ENCODE results near the gene FKBP2. TPM values are rescaled to one million over a fixed set of nuclear protein-coding genes. Genes with fewer than 3 reads are reported as not detected.

The FKBP2 gene
- total and polyA plus RNA-seq, 2 of the 13 experiments (the other 11 are each of a cell fraction or from before 2014, with no cell fraction given), result 30.1 to 53.3 TPM

GRCh38 chr11:64251016-64251752, 10.3 kb downstream of the FKBP2 start, which contains the start of gene PLCB3 (continued):
- TF ChIP-seq RAD21 (CRISPR knock-in tag; IDR thresholded peaks at IDR 0.05) (peak; percentile 48; the same call in 1 of the 2 replicates), PREB (CRISPR knock-in tag; IDR thresholded peaks at IDR 0.05) (no peak), ATM (IDR thresholded peaks at IDR 0.05; ENCODE audit: borderline replicate concordance) (no peak), POLR2A (IDR thresholded peaks at IDR 0.05; ENCODE audit: insufficient read depth in 1 of 2, low read depth in 2 of 2, low read length in 2 of 2) (no peak), ZSCAN20 (CRISPR knock-in tag; IDR thresholded peaks at IDR 0.05; ENCODE audit: borderline replicate concordance) (no peak), SIN3A (IDR thresholded peaks at IDR 0.05; ENCODE audit: borderline replicate concordance, low read depth, low read length) (peak; percentile 19; the same call in 1 of the 2 replicates), HNF4A (CRISPR knock-in tag; IDR thresholded peaks at IDR 0.05) (no peak), SRF (IDR thresholded peaks at IDR 0.05; ENCODE audit: low read depth, low read length) (no peak), ZBTB7A (CRISPR knock-in tag; IDR thresholded peaks at IDR 0.05) (peak; percentile 90), MEIS1 (CRISPR knock-in tag; IDR thresholded peaks at IDR 0.05; ENCODE audit: borderline replicate concordance) (no peak), DNMT1 (CRISPR knock-in tag; IDR thresholded peaks at IDR 0.05) (no peak), NFYB (CRISPR knock-in tag; IDR thresholded peaks at IDR 0.05) (no peak), ZFP36L2 (CRISPR knock-in tag; IDR thresholded peaks at IDR 0.05) (no peak), NFE2L2 (IDR thresholded peaks at IDR 0.05; ENCODE audit: low read length) (no peak), UBTF (CRISPR knock-in tag; IDR thresholded peaks at IDR 0.05) (no peak), ZNF230 (CRISPR knock-in tag; IDR thresholded peaks at IDR 0.05) (no peak), MBD4 (IDR thresholded peaks at IDR 0.05; ENCODE audit: borderline replicate concordance, low read length) (no peak), AHR (CRISPR knock-in tag; IDR thresholded peaks at IDR 0.05) (no peak), BHLHE40 (IDR thresholded peaks at IDR 0.05; ENCODE audit: low read length) (no peak), CC2D1A (CRISPR knock-in tag; IDR thresholded peaks at IDR 0.05) (no peak), ZNF713 (CRISPR knock-in tag; IDR thresholded peaks at IDR 0.05) (no peak), PRPF4 (IDR thresholded peaks at IDR 0.05; ENCODE audit: low read depth, low read length, poor library complexity, severe bottlenecking) (no peak), ZNF451 (CRISPR knock-in tag; IDR thresholded peaks at IDR 0.05) (no peak), SP4 (CRISPR knock-in tag; IDR thresholded peaks at IDR 0.05) (peak; percentile 85), ZNF749 (CRISPR knock-in tag; IDR thresholded peaks at IDR 0.05; ENCODE audit: borderline replicate concordance) (no peak)
- TF ChIP-seq, protein P1, sequence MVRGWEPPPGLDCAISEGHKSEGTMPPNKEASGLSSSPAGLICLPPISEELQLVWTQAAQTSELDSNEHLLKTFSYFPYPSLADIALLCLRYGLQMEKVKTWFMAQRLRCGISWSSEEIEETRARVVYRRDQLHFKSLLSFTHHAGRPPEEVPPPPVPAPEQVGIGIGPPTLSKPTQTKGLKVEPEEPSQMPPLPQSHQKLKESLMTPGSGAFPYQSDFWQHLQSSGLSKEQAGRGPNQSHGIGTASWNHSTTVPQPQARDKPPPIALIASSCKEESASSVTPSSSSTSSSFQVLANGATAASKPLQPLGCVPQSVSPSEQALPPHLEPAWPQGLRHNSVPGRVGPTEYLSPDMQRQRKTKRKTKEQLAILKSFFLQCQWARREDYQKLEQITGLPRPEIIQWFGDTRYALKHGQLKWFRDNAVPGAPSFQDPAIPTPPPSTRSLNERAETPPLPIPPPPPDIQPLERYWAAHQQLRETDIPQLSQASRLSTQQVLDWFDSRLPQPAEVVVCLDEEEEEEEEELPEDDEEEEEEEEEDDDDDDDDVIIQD (CRISPR knock-in tag; IDR thresholded peaks at IDR 0.05; ENCODE audit: low read depth), result no peak
- TF ChIP-seq, protein P2, sequence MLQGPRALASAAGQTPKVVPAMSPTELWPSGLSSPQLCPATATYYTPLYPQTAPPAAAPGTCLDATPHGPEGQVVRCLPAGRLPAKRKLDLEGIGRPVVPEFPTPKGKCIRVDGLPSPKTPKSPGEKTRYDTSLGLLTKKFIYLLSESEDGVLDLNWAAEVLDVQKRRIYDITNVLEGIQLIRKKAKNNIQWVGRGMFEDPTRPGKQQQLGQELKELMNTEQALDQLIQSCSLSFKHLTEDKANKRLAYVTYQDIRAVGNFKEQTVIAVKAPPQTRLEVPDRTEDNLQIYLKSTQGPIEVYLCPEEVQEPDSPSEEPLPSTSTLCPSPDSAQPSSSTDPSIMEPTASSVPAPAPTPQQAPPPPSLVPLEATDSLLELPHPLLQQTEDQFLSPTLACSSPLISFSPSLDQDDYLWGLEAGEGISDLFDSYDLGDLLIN (CRISPR knock-in tag; IDR thresholded peaks at IDR 0.05; ENCODE audit: borderline replicate concordance), result no peak

Data from HepG2 (cell line).